Measurements from ENCODE around the gene HINT3. TPM values are rescaled to one million over a fixed set of nuclear protein-coding genes. Genes with fewer than 3 reads are reported as not detected.
"Not testable (repeated sequence)": the region's sequence is repeated elsewhere in the genome, so short reads cannot be mapped to it uniquely, and the experiment has no call there.

HINT3 gene
- total RNA-seq = 13.0 and 20.3 TPM in 2 replicates

GRCh38 chr6:125956506-125957390, at the start of gene HINT3:
Gene HINT3, plus strand, starts transcription at chr6:125956770. Its CDS starts 208 bp downstream, at chr6:125956978.
- DNase-seq = peak; percentile 99

- peak; percentile 63 for DNase-seq
Measured at GRCh38 chr6:125910527-125910926, 46.0 kb upstream of the HINT3 start.

- DNase-seq = not testable (repeated sequence)
Measured at GRCh38 chr6:125911051-125911451, 45.5 kb upstream of the HINT3 start.

DNA sequence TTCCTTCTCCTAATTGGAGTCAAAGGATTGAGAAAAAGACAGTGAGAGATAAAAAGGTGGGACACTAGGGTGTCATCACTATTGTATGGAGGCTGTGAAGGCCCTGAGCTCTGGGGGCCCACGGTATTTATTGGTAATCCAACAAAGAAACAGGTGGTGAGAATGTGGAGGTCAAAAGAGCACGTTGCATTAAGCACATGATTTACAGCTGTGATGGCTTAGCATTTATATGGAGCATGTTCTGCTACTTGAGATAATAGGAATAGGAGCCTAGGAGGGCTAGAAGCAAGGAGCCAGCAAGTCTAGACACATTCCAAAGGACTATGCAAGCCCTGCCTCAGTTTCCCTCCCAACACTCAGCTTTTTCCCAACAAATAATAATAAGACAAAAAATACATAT, 44.1 kb upstream of the HINT3 start:
- DNase-seq = not testable (repeated sequence)

DNA sequence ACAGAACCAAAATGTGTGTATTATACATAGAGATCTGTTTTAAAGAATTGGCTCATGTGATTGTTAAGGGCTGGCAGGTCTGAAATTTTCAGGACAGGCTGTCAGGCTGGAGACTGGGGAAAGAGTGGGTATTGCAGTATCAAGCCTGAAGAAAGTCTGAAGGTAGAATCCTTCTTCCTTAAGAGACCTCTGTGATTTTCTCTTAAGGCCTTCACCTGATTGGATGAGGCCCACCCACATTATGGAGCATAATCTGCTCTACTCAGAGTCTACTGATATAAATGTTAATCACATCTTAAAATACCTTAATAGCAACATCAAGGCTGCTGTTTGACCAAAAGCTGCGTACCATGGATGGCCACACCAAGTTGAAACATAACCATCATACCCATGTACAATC, 43.4 kb upstream of the HINT3 start:
- DNase-seq = no peak

GRCh38 chr6:125913864-125914351, 42.7 kb upstream of the HINT3 start:
- DNase-seq = peak; percentile 89

GRCh38 chr6:125918230-125918629, 38.3 kb upstream of the HINT3 start:
- no peak for DNase-seq

- peak; percentile 83 for DNase-seq
Measured at GRCh38 chr6:125918681-125919566, 37.6 kb upstream of the HINT3 start.

DNA sequence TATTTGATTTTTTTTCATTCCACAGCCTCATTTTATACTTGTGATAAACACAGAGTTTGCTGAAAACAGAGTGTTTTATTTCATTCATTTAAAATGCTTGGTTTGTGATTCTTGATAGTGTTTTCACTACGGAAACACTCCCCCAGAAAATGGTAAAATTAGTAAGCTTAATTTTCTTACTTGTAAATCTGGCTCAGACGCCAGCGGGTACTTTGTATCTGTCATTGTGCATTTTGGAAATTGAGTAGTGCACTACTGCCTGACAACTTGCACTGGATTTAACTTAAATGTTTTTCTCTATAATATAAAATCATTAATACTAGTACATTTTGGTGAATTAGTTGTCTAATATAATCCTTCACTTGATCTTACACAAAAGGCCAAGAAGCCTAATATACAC, 37.0 kb upstream of the HINT3 start:
- no peak for DNase-seq

DNA sequence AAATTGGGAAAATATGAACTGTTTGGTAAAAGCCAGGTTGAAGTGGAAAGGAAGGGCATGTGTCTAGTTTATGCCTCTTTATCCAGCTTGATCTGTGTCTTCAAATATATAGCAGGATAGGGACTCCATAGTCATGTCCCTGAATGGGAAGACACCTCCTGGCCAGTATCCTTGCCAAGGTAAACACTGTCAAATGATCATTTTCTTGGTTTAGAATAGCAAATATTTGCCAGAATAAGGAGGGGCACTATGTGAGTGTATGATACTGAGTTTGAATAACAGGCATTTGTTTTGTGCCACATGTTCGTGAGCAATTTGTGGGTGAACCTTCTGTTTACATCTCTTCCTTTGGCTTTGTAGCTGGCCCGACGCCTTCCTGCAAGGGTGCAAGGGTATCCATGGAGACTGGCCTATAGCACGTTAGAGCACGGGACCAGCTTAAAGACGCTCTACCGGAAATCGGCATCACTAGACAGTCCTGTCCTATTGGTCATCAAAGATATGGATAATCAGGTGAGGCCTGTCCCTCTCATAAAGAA, 34.2 kb upstream of the HINT3 start:
- no peak for DNase-seq

DNA sequence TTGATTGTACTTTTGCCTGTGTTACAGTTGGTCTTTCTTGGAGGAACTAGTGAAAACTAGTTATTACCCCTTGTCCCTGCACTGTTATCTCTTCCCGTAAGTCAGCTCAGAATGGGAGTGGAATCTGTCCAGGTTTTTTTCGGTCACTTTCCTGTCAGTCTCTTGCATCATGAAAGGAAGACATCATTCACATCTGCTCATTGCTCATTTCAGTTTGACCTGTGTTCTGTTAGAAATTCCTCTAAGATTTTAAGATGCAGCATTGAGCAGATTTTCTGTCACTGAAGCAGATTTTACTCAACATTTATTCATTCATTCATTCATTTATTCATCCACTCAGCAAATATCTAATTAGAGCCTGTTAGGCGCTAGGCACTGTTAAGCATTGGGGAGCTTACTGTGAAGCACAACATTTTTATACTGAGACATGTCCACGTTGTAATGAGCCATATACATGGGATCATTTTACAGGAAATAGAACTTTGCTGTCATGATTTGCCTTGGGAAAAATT, 33.1 kb upstream of the HINT3 start:
- DNase-seq = no peak

DNA sequence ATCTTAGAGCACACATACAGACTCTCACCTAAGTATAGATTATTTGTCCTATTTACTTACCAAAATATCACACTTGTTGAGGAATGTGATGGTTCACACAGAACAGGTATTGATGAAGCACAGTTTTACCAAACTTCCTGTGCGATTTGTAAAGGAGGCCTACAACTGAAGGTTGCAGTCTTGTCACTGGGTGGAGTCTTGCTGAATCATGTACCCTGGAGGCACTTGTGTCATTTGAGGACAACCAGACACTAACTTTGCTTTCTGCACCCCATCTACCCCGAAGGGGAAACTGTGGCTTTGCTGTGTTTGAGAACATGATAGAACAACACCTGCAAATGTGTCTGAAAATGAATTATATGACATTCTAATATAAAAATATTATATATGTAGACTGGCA, 32.4 kb upstream of the HINT3 start:
- DNase-seq = no peak

- no peak for DNase-seq
Measured at GRCh38 chr6:125924697-125925358, 31.7 kb upstream of the HINT3 start.

DNA sequence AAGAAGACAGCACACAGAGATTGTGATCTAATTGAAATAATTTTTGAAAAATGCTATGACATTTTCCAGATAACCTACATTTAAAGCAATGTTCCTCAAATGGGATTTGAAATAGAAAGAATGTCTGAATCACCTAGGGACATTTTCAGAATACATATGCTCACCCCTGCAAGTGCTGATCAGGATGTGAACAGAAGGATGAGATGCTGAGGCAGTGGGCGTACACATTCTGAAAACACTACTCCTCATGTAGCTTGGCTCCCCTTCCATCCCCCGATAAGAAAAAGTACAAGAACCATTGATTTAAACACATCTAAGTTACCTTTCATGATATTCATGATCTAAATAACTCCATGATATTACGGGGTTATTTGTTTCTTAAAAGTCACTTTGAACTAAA, 29.9 kb upstream of the HINT3 start:
- DNase-seq = no peak

DNA sequence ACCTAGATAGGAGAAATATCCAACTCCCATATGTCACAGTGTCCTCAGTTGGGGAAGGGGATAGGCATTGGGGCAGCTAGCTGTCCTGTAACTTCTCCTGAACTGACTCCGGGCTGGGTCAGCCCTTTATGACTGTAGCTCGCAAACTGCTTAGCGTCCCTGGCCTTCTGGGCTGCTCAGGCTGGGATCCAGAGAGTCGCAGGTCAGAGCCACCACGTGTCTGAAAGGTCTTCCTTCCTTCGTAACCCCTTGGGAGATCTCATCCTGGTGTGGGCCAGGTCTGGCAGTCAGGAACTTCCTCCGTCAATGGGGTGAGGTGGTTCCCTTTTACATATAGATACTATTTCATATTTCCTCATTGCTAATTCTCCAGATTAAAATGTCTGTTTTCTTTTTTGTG, 28.8 kb upstream of the HINT3 start:
- DNase-seq = peak; percentile 21

- no peak for DNase-seq
Measured at GRCh38 chr6:125930765-125931418, 25.7 kb upstream of the HINT3 start.

DNA sequence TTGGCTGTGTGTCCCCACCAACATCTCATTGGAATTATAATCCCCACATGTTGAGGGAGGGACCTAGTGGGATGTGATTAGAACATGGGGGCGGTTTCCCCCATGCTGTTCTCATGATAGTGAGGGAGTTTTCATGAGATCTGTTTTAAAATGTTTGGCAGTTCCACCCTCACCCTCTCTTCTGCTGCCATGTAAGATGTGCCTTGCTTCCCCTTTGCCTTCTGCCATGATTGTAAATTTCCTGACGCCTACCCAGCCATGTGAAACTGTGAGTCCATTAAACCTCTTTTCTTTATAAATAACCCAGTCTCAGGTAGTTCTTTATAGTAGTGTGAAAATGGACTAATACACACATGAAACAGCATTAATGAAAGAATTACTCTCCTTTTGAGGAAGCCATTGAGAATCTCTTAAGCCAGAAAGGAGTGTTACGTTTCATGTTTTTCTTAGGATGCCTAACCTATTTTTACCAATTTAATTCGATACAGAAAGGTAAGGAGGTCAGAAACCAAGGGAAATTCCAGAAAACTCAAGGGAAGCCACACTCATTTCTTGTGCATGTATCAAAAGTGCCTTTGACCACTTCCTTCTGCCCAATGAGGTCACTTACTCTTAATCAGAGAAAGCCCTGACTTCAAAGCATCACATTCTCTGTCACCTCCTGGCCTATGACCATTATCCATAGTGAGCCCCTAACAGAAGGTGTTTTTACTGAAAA, 24.7 kb upstream of the HINT3 start:
- peak; percentile 32 for DNase-seq

GRCh38 chr6:125932451-125932795, 24.1 kb upstream of the HINT3 start:
- no peak for DNase-seq

DNA sequence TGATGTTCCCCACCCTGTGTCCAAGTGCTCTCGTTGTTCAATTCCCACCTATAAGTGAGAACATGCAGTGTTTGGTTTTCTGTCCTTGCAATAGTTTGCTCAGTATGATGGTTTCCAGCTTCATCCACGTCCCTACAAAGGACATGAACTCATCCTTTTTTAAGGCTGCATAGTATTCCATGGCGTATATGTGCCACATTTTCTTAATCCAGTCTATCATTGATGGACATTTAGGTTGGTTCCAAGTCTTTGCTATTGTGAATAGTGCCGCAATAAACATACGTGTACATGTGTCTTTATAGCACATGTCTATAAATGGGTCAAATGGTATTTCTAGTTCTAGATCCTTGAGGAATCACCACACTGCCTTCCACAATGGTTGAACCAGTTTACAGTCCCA, 21.1 kb upstream of the HINT3 start:
- DNase-seq = not testable (repeated sequence)

DNA sequence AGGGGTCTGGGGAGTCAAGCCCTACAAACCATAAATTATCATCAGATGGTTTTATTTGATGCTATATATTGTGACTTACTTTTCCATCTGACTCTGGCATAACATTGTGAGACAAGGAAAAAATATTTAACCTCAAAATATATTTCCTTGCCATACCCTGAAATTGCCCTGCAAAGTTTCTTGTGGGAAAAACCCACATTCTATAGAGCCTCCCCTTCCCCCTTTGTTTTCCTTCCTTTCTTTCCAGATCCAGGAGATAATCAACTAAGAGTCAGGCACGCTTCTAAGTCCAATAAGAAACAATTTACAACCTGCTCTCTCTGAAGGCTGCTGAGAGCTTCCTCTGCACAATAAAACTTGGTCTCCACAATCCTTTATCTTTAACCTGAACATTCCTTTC, 17.5 kb upstream of the HINT3 start:
- no peak for DNase-seq

DNA sequence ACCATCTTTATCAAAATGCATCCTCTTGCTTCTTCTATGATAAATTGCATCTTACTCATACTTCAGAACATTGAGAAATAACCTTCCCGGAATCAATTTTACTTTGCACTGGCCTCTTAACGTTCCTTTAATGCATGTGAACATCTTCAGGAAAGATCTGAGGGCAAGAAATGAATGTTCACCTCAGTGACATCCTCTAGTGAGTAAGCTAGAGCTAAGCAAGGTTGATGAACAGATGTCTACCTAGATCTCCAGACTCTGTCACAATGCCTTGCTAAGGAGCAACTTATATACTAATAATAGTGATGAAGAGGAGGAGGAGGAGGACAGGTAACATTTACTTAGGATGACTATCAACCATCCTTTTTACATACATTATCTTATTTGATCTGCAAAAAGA, 16.8 kb upstream of the HINT3 start:
- DNase-seq = no peak

All from dermis blood vessel endothelial cell (primary cell).